Measurements from ENCODE around the gene NHS.

Gene NHS

GRCh38 chrX:17736856-17737709 lies 362.1 kb downstream of the NHS start, which contains the start of gene SCML1:
Gene SCML1 (plus strand): TSS chrX:17737493. CDS start chrX:17744187, 6,694 bp downstream.
- DNase-seq (ENCODE audit: low read depth) = peak; percentile 55

DNA sequence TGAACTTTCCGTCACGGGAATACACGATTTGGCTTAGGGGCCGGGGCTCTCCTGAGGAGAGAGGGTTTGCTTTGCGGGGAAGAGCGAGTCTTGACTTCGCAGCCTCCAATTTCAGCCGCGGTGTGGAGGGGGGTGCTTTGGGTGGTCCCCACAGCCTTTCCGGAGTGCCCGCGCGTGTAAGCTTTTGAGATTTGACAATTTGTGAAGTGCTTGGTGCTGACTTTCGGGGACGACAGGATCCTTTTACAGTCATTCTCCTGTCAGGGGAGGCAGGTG lies 362.6 kb downstream of the NHS start:
- no peak for DNase-seq (ENCODE audit: low read depth)

GRCh38 chrX:17737986-17738713 lies 363.1 kb downstream of the NHS start:
- no peak for DNase-seq (ENCODE audit: low read depth)

- DNase-seq (ENCODE audit: low read depth) = no peak
Measured at GRCh38 chrX:17738737-17739535, 363.9 kb downstream of the NHS start.

GRCh38 chrX:17740137-17741122 lies 365.4 kb downstream of the NHS start:
- no peak for DNase-seq (ENCODE audit: low read depth)

- no peak for DNase-seq (ENCODE audit: low read depth)
Measured at GRCh38 chrX:17741123-17741511, 366.1 kb downstream of the NHS start.

GRCh38 chrX:17743913-17744312 lies 368.9 kb downstream of the NHS start:
- no peak for DNase-seq (ENCODE audit: low read depth)

GRCh38 chrX:17744896-17745523 lies 370.0 kb downstream of the NHS start:
- DNase-seq (ENCODE audit: low read depth) = no peak

DNA sequence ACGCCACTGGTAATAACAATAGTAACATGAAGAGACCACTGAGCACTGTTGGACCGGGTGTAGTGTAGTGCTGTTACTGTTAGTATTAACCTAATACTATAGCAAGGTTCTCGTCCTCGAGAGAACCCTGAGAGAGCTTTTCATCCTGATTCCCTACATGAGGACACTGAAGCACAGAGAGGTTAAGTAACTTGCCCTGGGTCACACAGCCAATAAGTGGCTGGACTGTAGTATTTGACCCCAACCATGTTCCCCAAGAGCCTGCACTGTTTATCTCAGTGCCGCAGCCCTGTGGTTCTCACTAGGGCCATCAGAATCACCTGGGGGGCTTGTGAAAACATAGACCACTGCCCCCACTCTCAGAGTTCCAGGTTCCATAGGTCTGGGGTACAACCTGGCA lies 372.7 kb downstream of the NHS start:
- DNase-seq (ENCODE audit: low read depth) = no peak

- DNase-seq (ENCODE audit: low read depth) = no peak
Measured at GRCh38 chrX:17748684-17749083, 373.7 kb downstream of the NHS start.

GRCh38 chrX:17750436-17750835 lies 375.4 kb downstream of the NHS start:
- DNase-seq (ENCODE audit: low read depth) = no peak

DNA sequence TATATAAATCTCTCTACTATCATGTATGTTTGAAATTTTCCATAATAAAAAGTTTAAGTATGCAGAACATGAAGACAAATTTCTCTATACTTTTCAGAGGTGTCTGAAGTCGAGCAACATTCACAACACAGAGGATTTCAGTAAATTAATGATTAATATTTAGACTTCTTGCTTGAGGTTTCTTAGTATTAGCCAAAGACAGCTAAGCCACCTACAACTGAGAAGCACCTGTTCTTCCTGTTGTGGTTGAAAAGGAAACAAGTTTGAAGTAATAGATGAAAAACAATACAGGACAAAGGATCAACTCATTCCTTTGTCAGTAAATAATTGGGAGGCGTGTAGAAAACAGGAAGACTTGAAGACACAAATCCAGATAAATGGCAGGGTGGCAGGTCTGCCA lies 383.4 kb downstream of the NHS start:
- no peak for DNase-seq (ENCODE audit: low read depth)

GRCh38 chrX:17759990-17760389 lies 385.0 kb downstream of the NHS start:
- DNase-seq (ENCODE audit: low read depth) = no peak

GRCh38 chrX:17767734-17768133 lies 392.7 kb downstream of the NHS start:
- DNase-seq (ENCODE audit: low read depth) = no peak

DNA sequence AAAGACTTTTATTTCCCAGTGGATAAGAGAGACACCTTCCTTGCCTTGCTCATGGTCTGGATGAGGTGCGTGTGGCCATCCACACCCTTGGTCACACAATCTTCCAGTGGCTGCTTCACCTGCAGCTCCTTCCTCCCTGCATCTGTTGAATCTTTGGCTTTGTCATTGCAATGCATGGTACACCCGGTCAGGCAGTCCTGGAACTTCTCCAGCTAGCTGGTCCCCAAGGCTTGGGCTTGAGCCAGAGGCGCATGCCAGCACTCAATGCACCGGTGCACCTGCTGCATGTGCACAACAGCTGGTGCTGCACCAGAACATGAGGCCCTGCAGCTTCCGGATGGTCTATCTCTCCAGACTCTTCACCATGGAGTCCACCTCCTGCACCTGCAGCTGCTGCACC lies 394.0 kb downstream of the NHS start:
- no peak for DNase-seq (ENCODE audit: low read depth)

DNA sequence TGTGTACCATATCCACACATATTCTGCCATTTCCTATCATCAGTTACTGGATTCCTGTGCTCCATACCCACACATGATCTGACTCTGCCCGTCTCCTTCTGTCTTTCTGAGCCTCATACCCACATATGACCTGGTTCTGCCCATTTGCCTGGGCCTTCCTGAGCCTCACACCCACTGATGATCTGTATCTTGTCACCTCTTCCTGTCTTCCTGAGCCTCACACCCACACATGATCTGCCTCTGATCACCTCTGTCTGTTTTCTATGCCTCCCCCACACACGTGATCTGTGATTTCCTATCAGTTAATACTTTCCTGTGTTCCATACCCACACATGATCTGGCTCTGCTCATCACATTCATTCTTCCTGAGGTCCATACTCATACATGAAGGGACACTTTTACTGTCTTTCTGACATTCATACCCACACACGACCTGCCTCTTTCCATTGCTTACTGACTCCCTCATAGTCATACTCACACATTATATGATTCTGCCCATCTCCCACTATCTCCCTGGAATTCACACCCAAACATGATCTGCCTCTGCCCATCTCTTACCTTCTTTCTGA lies 394.8 kb downstream of the NHS start:
- no peak for DNase-seq (ENCODE audit: low read depth)

- DNase-seq (ENCODE audit: low read depth) = no peak
Measured at GRCh38 chrX:17773221-17773876, 398.3 kb downstream of the NHS start.

DNA sequence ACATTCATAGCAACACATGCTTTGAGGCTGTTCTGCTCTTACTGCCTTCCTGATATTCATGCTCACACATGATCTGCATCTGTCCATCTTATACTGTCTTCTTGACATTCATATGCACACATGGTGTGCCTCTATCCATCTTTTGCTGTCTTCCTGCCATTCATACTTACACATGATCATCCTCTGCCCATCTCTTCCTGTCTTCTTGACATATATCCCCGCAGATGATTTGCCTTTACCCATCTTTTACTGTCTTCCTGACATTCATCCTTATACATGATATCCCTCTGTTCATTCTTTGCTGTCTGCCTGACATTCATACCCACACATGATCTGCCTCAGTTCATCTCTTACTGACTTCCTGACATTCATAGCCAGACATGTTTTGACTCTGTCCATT lies 399.1 kb downstream of the NHS start:
- no peak for DNase-seq (ENCODE audit: low read depth)

GRCh38 chrX:17778997-17779396 lies 404.0 kb downstream of the NHS start:
- no peak for DNase-seq (ENCODE audit: low read depth)

- DNase-seq (ENCODE audit: low read depth) = no peak
Measured at GRCh38 chrX:17779434-17779833, 404.4 kb downstream of the NHS start.

All from stimulated activated CD8-positive, alpha-beta memory T cell treated with anti-CD3 and anti-CD28 coated beads, Interleukin-15, amount 100 ng/mL, for 24 hours (primary cell).